ENCODE results near the gene KIF9.
"Not testable (repeated sequence)": the region's sequence is repeated elsewhere in the genome, so short reads cannot be mapped to it uniquely, and the experiment has no call there.

The KIF9 gene

DNA sequence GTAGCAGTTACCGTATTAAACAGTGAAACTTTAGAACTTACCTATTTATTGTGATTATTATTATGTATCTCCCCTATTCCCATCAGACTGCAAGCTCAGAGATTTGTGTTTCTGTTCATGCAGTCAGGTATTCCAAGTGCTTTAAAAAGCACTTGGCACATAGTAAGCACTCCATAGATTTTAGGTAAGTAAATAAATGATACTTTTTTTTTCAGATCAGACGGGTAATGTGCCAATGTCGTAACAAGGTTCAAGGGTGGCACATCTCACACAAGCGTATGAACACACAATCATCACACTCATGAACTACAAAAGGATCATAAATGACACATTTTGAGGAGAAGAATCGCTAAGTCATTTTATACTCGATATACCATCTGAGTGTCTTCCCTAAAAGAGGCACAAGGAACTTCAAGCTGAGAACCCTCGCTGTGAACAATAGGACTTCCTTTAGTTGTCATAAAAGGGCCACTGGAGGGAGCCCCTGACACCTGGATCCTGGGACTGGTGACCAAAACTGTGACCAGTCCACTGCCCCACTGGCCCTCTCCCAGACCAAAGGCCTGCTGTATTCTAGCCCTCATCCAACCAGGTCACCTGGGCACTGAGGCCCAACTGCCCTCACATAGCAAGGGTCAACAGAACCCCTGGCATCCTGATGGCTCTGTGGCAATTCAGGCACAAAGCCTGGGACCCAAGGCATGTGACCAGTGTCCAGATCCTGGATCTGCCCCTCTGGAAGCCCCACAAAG, 32.1 kb downstream of the KIF9 start:
- DNase-seq: peak in 1 of 2 experiments; percentile 18

DNA sequence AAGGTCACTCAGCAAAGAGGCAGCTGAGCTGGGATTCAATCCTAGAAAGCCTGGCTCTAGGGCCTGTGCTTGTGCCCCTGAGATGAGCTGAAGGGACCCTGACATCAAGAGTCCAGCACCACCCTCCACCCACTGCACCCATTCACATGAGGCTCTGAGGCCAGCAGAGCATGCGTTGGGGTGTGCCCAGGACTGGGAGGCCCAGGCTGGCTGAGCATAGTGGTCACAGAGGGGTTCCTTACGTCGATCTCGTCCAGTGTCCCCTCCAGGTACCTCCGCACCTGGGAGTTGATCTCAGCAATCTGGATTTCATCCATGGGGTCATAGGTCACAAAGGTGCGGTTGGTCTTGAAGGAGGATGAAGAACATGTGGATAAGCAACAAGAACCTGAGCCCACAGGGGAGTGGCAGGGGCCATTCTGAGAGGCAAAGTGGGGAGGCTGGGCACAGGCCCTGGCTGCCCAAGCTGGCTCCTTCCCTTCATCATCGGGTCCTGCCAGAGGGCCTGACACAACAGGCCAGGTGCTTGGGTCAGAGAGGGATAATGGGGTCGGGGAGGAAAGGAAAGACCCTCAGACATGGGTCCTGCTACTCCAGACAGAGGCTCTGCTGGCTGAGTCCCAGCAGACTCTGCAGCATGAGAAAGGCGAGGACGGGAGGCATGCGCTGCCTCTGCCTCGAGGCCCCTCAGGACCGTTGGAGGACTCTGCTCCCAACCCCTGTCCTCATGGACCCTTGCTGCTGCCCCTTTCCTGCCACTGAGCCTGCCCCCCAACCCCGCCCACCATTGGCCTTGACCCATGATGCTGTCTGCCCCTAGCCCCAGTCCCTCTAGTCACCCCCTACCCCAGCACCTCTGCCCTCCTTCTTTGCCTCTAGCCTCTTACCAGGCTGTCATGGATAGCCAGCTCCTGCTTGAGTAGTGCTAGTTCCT, 35.2 kb downstream of the KIF9 start:
- no peak for DNase-seq

DNA sequence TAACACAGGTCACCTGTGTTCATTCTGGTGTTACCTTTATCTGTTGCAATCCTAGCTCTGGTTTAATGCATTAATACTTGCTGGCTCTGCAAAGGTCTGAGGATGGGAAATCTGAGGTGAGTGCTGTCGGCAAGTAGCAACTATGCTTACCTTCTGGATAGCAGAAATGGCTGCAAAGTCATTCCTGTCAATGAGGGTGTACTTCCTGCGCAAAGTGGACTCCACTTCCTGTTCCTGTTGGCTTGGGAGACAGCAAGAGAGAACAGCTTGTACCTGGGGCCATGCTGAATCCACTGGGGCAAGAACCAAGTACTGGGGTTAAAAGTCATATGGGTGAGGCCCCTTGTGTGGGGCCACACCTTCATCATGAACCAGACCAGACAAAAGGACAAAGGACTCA, 37.3 kb downstream of the KIF9 start:
- no peak for DNase-seq

DNA sequence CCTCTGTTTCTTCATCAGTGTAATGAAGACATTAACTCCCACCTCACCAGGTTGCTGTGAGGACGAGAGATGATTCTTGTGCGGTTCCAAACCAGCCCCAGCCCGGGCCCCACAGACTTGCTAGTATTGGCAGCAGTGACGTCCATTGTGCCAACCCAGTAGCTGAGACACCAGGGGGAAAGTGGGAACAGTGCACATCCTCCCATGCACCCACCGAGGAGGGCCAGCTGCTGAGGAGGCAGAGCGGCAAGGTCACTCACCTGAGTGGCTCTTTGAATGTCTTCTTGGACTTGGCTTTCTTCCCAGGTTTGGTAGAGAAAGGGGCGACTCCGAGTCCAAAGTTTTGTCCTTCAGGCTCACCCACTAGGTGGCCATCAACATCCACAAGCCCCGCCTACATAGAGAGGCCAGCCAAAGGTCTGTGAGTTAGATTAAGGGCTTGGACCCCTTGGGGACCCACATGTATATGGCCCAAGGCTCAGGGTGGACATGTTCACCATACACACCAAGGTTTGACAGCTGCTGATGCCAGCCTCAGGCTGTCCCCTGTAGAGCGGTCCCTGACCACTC, 38.0 kb downstream of the KIF9 start:
- no peak for DNase-seq

GRCh38 chr3:47243419-47244147, 39.0 kb downstream of the KIF9 start:
- no peak for DNase-seq

DNA sequence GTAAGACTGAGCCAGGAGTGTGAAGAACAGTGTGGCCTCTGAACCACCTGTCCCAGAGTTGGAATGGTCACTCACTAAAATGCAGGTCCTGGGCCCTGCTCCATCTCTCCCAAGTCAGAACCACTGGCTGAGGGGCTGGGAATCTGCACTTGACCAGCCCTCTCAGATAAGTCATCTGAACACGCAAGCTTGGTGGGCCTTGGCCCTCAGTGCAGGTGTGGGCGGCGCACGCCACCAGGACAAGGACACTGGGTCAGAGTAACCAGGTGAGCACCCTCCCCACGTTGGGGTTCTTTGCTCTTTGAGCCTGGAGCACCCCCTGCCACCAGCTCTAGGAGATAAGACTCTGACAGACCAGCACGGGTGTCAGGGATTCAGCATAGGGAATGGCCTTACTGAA, 42.7 kb downstream of the KIF9 start:
- no peak for DNase-seq

DNA sequence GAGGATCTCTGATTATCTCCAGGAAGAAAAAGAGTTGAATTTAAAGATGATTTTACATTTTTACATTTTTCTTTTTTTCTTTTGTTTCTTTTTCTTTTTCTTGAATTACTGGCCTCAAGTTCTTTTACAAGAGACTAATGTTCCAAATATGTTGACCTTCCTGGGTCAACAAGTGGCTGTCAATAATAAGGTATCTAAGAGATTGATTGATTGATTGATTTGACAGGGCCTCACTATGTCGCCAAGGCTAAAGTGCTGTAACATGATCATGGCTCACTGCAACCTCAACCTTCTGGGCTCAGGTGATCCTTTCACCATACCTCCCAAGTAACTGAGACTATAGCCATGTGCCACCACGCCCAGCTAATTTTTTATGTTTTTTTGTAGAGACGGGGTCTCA, 44.6 kb downstream of the KIF9 start:
- DNase-seq: no peak

- no peak for DNase-seq
Observed at GRCh38 chr3:47228088-47228487, 54.5 kb downstream of the KIF9 start.

- no peak for DNase-seq
Observed at GRCh38 chr3:47227678-47228077, 54.9 kb downstream of the KIF9 start.

- no peak for DNase-seq
Observed at GRCh38 chr3:47225310-47225906, 57.2 kb downstream of the KIF9 start.

GRCh38 chr3:47223755-47224154, 58.8 kb downstream of the KIF9 start:
- DNase-seq: no peak

- DNase-seq: peak in 1 of 2 experiments; percentile 26
Observed at GRCh38 chr3:47221798-47222197, 60.8 kb downstream of the KIF9 start.

- no peak for DNase-seq
Observed at GRCh38 chr3:47210863-47211405, 71.7 kb downstream of the KIF9 start.

DNA sequence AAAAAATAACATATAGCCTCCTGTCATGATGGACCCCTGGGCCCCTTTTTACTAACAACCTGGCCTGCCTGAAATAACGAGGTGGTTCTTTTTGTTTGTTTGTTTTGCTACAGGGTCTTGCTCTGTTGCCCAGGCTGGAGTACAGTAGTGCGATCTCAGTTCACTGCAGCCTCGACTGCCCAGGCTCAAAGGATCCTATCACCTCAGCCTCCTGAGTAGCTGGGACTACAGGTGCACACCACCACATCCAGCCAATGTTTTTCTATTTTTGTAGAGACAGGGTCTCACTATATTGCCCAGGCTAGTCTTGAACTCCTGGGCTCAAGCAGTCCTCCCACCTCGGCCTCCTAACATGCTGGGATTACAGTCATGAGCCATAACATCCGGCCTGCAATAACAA, 76.6 kb downstream of the KIF9 start:
- DNase-seq: not testable (repeated sequence)

DNA sequence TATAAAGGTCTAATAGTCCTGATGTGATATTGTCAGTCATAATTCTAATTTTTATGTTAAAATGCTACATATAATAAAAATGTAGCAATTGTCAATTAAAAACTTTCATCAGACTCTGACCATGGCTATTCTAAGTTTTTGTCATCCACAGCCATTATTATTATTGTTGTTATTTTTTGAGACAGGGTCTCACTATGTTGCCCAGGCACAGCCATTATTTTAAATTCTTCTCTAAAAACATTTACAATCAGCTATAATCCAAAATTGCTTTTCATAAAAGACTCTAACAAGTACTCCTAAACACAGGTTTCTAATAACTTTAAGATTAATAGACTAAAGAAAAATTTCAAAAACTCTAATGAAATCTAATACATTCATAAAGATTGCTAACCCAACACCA, 77.7 kb downstream of the KIF9 start:
- DNase-seq: no peak

- DNase-seq: no peak
Observed at GRCh38 chr3:47202542-47202941, 80.1 kb downstream of the KIF9 start.

GRCh38 chr3:47197287-47197686, 85.3 kb downstream of the KIF9 start:
- no peak for DNase-seq

DNA sequence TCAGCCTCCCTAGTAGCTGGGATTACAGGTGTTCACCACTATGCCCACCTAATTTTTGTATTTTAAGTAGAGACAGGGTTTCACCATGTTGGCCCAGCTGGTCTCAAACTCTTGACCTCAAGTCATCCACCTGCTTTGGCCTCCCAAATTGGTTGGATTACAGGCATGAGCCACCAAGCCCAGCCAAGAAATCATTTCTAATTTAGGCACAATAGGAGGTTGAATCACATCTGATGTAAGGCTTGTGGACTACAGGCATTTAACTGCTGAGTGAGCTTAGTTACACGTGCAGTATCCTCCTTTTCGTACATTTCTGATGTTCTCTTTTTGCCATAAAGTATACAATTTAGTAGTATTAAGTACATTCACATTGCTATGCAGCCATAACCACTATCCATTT, 87.6 kb downstream of the KIF9 start:
- DNase-seq: no peak

- DNase-seq: no peak
Observed at GRCh38 chr3:47193871-47194859, 88.4 kb downstream of the KIF9 start.

DNA sequence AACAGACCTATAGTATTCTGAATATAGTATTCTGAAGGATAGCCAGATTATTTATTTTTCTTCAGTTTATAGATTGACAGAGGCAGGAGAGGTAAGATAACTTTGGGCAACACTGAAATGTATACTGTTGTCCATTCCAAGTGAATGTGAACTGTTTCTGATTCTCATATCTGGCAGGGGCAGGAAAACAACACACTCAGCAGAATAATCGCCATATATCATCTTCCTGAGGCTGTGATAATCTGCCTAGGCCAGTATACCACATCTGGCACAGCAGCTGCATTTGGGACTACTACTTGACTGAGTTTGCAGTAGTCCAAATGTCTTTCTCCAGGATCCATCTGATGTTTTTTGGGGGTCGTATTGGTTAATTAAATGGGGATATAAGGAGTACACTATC, 96.3 kb downstream of the KIF9 start:
- no peak for DNase-seq

- not testable (repeated sequence) for DNase-seq
Observed at GRCh38 chr3:47181685-47182084, 100.9 kb downstream of the KIF9 start.

Data from NCI-H524 (cell line).